ENCODE data around the gene SEMA6D. TPM values are rescaled to one million over a fixed set of nuclear protein-coding genes. Genes with fewer than 3 reads are reported as not detected.

Gene SEMA6D
- total RNA-seq, 4 donors from 2014 or later = 12.4 to 120 (median 105) TPM

GRCh38 chr15:47674586-47675232 is 42.6 kb upstream of the SEMA6D start:
- H3K36me3 ChIP-seq = no peaks in the 10 kb centered on the region
- H3K4me1 ChIP-seq = no peaks in the 10 kb centered on the region
- H3K27me3 ChIP-seq = no peaks in the 10 kb centered on the region
- no peaks in the 10 kb centered on the region for H3K9me3 ChIP-seq
- no peak for DNase-seq
- no peak overlapping the region for H3K27ac ChIP-seq
- TF ChIP-seq CTCF (IDR thresholded peaks at IDR 0.05) (no peak), POLR2A (IDR thresholded peaks at IDR 0.05) (no peak)
- no peak overlapping the region for H3K4me3 ChIP-seq

- Histone ChIP-seq H3K27ac (no peak overlapping the region), H3K27me3 (no peaks in the 10 kb centered on the region), H3K9me3 (no peaks in the 10 kb centered on the region), H3K4me3 (no peak overlapping the region), H3K4me1 (no peaks in the 10 kb centered on the region), H3K36me3 (no peaks in the 10 kb centered on the region)
- DNase-seq = no peak
- TF ChIP-seq POLR2A (IDR thresholded peaks at IDR 0.05) (no peak), CTCF (IDR thresholded peaks at IDR 0.05) (no peak)
These were observed 41.6 kb upstream of the SEMA6D start for GRCh38 chr15:47675735-47676134.

- no peak for DNase-seq
- no peak for TF ChIP-seq CTCF (IDR thresholded peaks at IDR 0.05)
- no peak for TF ChIP-seq POLR2A (IDR thresholded peaks at IDR 0.05)
- no peak overlapping the region for H3K4me3 ChIP-seq
- H3K36me3 ChIP-seq = no peaks in the 10 kb centered on the region
- no peaks in the 10 kb centered on the region for H3K9me3 ChIP-seq
- no peak overlapping the region for H3K27ac ChIP-seq
- H3K27me3 ChIP-seq = no peaks in the 10 kb centered on the region
- no peaks in the 10 kb centered on the region for H3K4me1 ChIP-seq
These were observed 39.3 kb upstream of the SEMA6D start for GRCh38 chr15:47678040-47678439.

- H3K27ac ChIP-seq = no peak overlapping the region
- no peaks in the 10 kb centered on the region for H3K27me3 ChIP-seq
- no peaks in the 10 kb centered on the region for H3K9me3 ChIP-seq
- H3K4me1 ChIP-seq = no peaks in the 10 kb centered on the region
- H3K36me3 ChIP-seq = no peaks in the 10 kb centered on the region
- TF ChIP-seq CTCF (IDR thresholded peaks at IDR 0.05) (no peak), POLR2A (IDR thresholded peaks at IDR 0.05) (no peak)
- no peak overlapping the region for H3K4me3 ChIP-seq
- no peak for DNase-seq
These were observed 34.6 kb upstream of the SEMA6D start for GRCh38 chr15:47682661-47683060.

- Histone ChIP-seq H3K4me3 (no peak overlapping the region), H3K27me3 (no peaks in the 10 kb centered on the region), H3K36me3 (no peaks in the 10 kb centered on the region), H3K27ac (no peak overlapping the region), H3K4me1 (no peaks in the 10 kb centered on the region), H3K9me3 (no peaks in the 10 kb centered on the region)
- TF ChIP-seq CTCF (IDR thresholded peaks at IDR 0.05) = no peak
- TF ChIP-seq POLR2A (IDR thresholded peaks at IDR 0.05) = no peak
- DNase-seq = no peak
These were observed 32.0 kb upstream of the SEMA6D start for GRCh38 chr15:47685141-47685870.

All from Peyer's patch (tissue), 4 donors.